Sigmoid colon (tissue), 4 donors: Measurements from ENCODE around the gene AQP1.

Source experiments
- CTCF ChIP-seq, 4 experiments: fragments of 450-650 bp in 3 of 4; fragments of 200-600 bp in 1 of 4; IDR thresholded peaks; one replicate each; pipeline ENCODE4 v1.5.1; 2016 to 2019; ENCODE audit warnings: antibody characterized with exemption in 4 of 4, mild to moderate bottlenecking in 3 of 4, moderate library complexity in 2 of 4
- EP300 ChIP-seq, 4 donors: sonication (generic); formaldehyde crosslinking; IDR thresholded peaks; one replicate each; pipeline ENCODE4 v1.6.1; 2017; ENCODE audit warnings: antibody characterized with exemption in 4 of 4

DNA sequence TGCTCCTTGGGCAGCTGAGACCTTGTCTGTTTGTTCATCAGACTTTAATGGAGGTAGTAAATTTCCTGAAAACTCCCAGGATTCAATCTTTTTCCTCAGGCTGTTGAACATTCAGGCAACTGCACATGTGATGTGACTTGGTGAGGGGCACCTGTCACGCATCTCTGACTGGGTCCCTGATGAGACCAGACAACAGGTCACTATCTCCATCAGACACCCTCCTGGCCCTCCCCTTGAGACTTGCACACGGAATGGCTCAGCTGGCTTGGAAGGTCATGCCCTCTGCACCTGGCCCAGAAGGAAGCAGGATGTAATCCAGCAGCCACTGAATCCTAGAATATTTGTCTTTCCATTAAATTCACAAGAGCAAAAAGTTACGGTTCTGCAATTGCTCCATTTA, 15.9 kb downstream of the AQP1 start:
- TF ChIP-seq CTCF (IDR thresholded peaks at IDR 0.05) (no peak), EP300 (IDR thresholded peaks at IDR 0.05) (no peak)
